HCT116 (cell line): Measurements from ENCODE around the gene MAN2B2.

Experiments used
- CTCF ChIP-seq, 3 experiments: fragments of 200-600 bp in 1 of 3; sonication (generic) in 1 of 3; IDR thresholded peaks in 2 of 3; conservative IDR thresholded peaks in 1 of 3; 2 replicates each; pipeline ENCODE4 v1.5.1; 2012 to 2017; ENCODE audit warnings: low read depth in 2 of 3, low read length in 2 of 3, antibody characterized with exemption in 1 of 3, borderline replicate concordance in 1 of 3, control low read depth in 1 of 3, mild to moderate bottlenecking in 1 of 3, mixed read lengths in 1 of 3, mixed run types in 1 of 3, moderate library complexity in 1 of 3; ENCODE audit not compliant: insufficient read depth in 1 of 3
- EZH2phosphoT487 ChIP-seq: fragments of 200-600 bp; IDR thresholded peaks from 2 replicates; pipeline ENCODE4 v1.6.1; 2018; ENCODE audit warnings: antibody characterized with exemption, borderline replicate concordance
- FOSL1 ChIP-seq: IDR thresholded peaks from 2 replicates; pipeline ENCODE4 v1.6.1; 2012; ENCODE audit warnings: low read depth
- MAX ChIP-seq: IDR thresholded peaks from 2 replicates; pipeline ENCODE4 v1.6.1; 2012
- TF ChIP-seq, protein P1 (sequence below): IDR thresholded peaks from 2 replicates; pipeline ENCODE4 v1.6.1; 2012

GRCh38 chr4:6540879-6541278, 34.1 kb upstream of the MAN2B2 start:
- no peak for TF ChIP-seq CTCF (IDR thresholded peaks at IDR 0.05 in 2 of 3, conservative IDR thresholded peaks at IDR 0.05 in 1 of 3; ENCODE audit: borderline replicate concordance in 1 of 3, insufficient read depth in 1 of 3, low read depth in 2 of 3, low read length in 2 of 3)
- TF ChIP-seq MAX: peak; percentile 71
- no peak for TF ChIP-seq FOSL1
- TF ChIP-seq EZH2phosphoT487: no peak
- TF ChIP-seq, protein P1, sequence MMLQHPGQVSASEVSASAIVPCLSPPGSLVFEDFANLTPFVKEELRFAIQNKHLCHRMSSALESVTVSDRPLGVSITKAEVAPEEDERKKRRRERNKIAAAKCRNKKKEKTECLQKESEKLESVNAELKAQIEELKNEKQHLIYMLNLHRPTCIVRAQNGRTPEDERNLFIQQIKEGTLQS: no peak
